Mucosa of rectum (tissue), 2 donors: ENCODE results near the gene CD3G.

Experiments used
- H3K27ac ChIP-seq, 2 donors: one replicate each; pipeline ENCODE4 v1.7.0; 2013; ENCODE audit warnings: inconsistent platforms in 2 of 2, low read depth in 2 of 2, low read length in 2 of 2
- H3K27me3 ChIP-seq, 2 donors: one replicate each; pipeline ENCODE4 v1.7.0; 2013; ENCODE audit warnings: low read length in 2 of 2; ENCODE audit not compliant: control insufficient read depth in 2 of 2, insufficient read depth in 2 of 2
- H3K36me3 ChIP-seq, 2 donors: one replicate each; pipeline ENCODE4 v1.7.0; 2013; ENCODE audit warnings: low read length in 2 of 2; ENCODE audit not compliant: control insufficient read depth in 2 of 2, insufficient read depth in 2 of 2
- H3K4me1 ChIP-seq, 2 donors: one replicate each; pipeline ENCODE4 v1.7.0; 2013; ENCODE audit warnings: low read length in 2 of 2, mild to moderate bottlenecking in 1 of 2; ENCODE audit not compliant: control insufficient read depth in 2 of 2, insufficient read depth in 2 of 2
- H3K4me3 ChIP-seq, 2 donors: one replicate each; pipeline ENCODE4 v1.7.0; 2013; ENCODE audit warnings: low read length in 2 of 2
- H3K9ac ChIP-seq, 2 donors: one replicate each; pipeline ENCODE4 v1.7.0; 2013; ENCODE audit warnings: low read length in 2 of 2, low read depth in 1 of 2, mild to moderate bottlenecking in 1 of 2
- H3K9me3 ChIP-seq, 2 donors: one replicate each; pipeline ENCODE4 v1.7.0; 2013; ENCODE audit warnings: low read length in 2 of 2; ENCODE audit not compliant: control insufficient read depth in 2 of 2
- donor health status: healthy.
- donor health status: Normal muscosa, but diverticular disease.

CD3G gene

DNA sequence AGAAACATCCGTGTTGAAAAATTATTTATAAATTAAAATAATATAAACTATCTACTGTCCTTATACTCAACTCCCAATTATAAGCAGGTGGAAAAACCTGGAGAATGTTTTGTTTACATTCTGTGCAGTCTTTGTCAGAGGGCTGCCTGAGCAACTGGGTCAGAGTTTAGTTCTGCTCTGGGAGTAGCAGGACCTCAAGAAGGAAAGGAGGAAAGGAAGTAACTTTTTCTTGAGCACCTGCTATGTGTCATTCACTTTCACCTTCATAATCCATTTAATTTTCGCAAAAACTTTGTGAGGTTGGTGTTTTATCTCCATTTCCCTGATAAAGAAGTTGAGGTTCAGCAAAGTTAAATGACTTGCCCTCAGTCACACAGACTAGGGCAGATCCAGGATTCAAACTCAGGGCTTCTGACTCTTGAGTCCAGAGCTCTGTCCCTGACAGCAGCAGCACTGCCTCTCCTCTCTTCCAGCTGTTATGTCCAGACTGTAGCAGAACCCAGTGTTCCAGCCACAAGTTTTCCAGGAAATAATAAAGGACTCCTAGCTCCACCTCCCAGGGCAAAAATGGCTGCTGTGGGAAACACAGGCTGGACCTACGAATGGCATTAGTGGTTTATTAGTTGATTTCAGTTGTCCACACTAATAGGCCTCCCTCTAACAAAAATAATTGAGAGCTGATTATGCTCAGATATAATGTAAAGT lies 33.2 kb upstream of the CD3G start:
- no peak overlapping the region for H3K4me3 ChIP-seq
- H3K4me1 ChIP-seq, result peaks cover 10 to 22% of the 10 kb centered on the region in 2 donors
- no peaks in the 10 kb centered on the region for H3K9me3 ChIP-seq
- H3K9ac ChIP-seq, result peak overlapping the region in 1 of 2 donors; percentile 29
- H3K27ac ChIP-seq, result peak overlapping the region; percentile 29 to 45
- H3K27me3 ChIP-seq, result no peaks in the 10 kb centered on the region
- H3K36me3 ChIP-seq, result no peaks in the 10 kb centered on the region

DNA sequence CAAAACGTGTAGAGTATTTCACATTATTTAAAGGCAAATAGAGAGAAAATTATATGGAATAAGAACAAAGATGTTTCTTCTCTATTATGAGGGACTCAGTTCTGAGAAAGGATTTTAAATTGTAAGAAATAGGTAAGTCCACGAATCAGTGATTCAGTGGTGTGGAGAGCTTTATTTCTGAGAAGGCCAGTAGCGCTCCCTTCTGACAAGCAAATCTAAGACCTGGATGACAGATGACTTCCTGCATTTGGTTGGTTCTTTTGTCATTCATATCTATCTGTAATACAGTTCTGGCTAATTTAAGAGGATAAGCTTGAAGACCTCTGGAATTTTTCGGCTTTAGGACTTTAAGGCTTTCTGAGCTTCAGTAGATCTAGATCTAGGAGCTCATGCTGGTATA lies 32.6 kb upstream of the CD3G start:
- Histone ChIP-seq H3K36me3 (no peaks in the 10 kb centered on the region), H3K27me3 (no peaks in the 10 kb centered on the region), H3K9ac (no peak overlapping the region), H3K4me1 (peaks cover 16 to 27% of the 10 kb centered on the region in 2 donors), H3K4me3 (no peak overlapping the region), H3K9me3 (no peaks in the 10 kb centered on the region), H3K27ac (no peak overlapping the region)

DNA sequence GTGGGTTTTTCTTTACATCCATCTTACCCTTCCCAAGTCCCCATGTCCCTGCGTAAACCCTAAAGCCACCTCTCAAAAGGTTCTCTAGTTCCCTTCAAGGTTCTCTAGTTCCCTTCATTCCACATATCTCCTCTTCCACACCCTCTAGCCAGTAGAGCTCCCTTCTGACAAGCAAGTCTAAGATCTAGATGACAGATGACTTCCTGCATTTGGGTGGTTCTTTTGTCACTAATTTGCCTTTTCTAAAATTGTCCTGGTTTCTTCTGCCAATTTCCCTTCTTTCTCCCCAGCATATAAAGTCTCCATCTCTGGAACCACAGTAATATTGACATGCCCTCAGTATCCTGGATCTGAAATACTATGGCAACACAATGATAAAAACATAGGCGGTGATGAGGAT lies 31.8 kb upstream of the CD3G start:
- H3K36me3 ChIP-seq, result no peaks in the 10 kb centered on the region
- H3K9ac ChIP-seq, result no peak overlapping the region
- H3K27me3 ChIP-seq, result no peaks in the 10 kb centered on the region
- H3K4me1 ChIP-seq, result peaks cover 24 to 35% of the 10 kb centered on the region in 2 donors
- H3K27ac ChIP-seq, result no peak overlapping the region
- H3K4me3 ChIP-seq, result no peak overlapping the region
- H3K9me3 ChIP-seq, result no peaks in the 10 kb centered on the region

DNA sequence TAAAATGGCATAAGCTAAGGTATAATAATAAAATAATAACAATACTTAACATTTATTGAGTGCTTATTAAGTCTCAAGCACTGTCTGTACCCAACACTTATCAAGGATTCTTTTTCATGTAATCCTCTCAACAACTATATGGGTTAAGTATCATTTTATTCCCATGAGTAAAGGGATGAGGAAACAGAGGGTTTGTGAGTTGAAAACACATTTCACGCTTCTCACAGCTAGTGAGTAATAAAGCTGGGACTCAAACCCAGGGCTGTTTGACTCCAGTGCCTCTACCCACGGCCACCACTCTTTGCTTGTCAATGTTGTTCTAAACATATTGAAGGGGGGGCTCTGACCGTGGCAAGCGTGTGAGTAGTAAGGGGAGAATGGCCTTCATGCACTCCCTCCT lies 30.9 kb upstream of the CD3G start:
- Histone ChIP-seq H3K4me1 (peaks cover 24 to 37% of the 10 kb centered on the region in 2 donors), H3K36me3 (no peaks in the 10 kb centered on the region), H3K27ac (no peak overlapping the region), H3K9me3 (no peaks in the 10 kb centered on the region), H3K27me3 (no peaks in the 10 kb centered on the region), H3K4me3 (no peak overlapping the region), H3K9ac (no peak overlapping the region)

GRCh38 chr11:118314988-118315411 lies 29.1 kb upstream of the CD3G start:
- Histone ChIP-seq H3K27me3 (no peaks in the 10 kb centered on the region), H3K9me3 (no peaks in the 10 kb centered on the region), H3K4me1 (peaks cover 32 to 51% of the 10 kb centered on the region in 2 donors), H3K9ac (peak overlapping the region in 1 of 2 donors; percentile 44), H3K36me3 (no peaks in the 10 kb centered on the region), H3K4me3 (peak overlapping the region; percentile 28 to 39), H3K27ac (peak overlapping the region; percentile 65 to 77)

- no peak overlapping the region for H3K27ac ChIP-seq
- H3K9me3 ChIP-seq, result no peaks in the 10 kb centered on the region
- H3K4me3 ChIP-seq, result no peak overlapping the region
- no peaks in the 10 kb centered on the region for H3K27me3 ChIP-seq
- no peak overlapping the region for H3K9ac ChIP-seq
- no peaks in the 10 kb centered on the region for H3K36me3 ChIP-seq
- H3K4me1 ChIP-seq, result peaks cover 38 to 66% of the 10 kb centered on the region in 2 donors
Measured at GRCh38 chr11:118318124-118318523, 26.0 kb upstream of the CD3G start.

- H3K27ac ChIP-seq, result peak overlapping the region in 1 of 2 donors; percentile 27
- no peaks in the 10 kb centered on the region for H3K27me3 ChIP-seq
- H3K4me3 ChIP-seq, result no peak overlapping the region
- H3K36me3 ChIP-seq, result no peaks in the 10 kb centered on the region
- H3K9ac ChIP-seq, result no peak overlapping the region
- H3K9me3 ChIP-seq, result no peaks in the 10 kb centered on the region
- peaks cover 38 to 66% of the 10 kb centered on the region in 2 donors for H3K4me1 ChIP-seq
Measured at GRCh38 chr11:118318581-118319336, 25.4 kb upstream of the CD3G start.

DNA sequence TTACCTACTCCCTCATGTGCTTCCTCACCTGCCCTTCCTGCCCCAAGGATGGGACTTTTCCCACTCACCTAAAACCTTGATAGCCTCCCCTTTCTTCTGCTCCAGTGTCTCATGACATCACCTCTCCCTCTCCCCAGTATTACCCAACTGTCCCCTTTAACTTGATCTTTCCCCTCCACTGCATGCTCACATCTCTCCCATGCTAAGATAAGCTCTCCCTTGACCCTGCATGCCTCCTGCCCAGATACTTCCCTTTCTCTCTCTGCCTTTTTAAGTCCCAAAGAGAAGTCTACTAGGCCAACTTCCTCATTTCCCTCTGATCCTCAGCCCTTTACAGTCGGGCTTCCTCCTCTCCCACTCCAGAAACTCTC lies 24.8 kb upstream of the CD3G start:
- peaks cover 38 to 63% of the 10 kb centered on the region in 2 donors for H3K4me1 ChIP-seq
- H3K27me3 ChIP-seq, result no peaks in the 10 kb centered on the region
- peak overlapping the region in 1 of 2 donors; percentile 27 for H3K27ac ChIP-seq

GRCh38 chr11:118320515-118320914 lies 23.6 kb upstream of the CD3G start:
- H3K4me3 ChIP-seq, result no peak overlapping the region
- H3K9me3 ChIP-seq, result no peaks in the 10 kb centered on the region
- no peaks in the 10 kb centered on the region for H3K27me3 ChIP-seq
- H3K27ac ChIP-seq, result no peak overlapping the region
- H3K4me1 ChIP-seq, result peaks cover 32 to 52% of the 10 kb centered on the region in 2 donors
- no peaks in the 10 kb centered on the region for H3K36me3 ChIP-seq
- H3K9ac ChIP-seq, result no peak overlapping the region

More for the DNA sequence above, 24.8 kb upstream of the CD3G start:
- no peak overlapping the region for H3K4me3 ChIP-seq
- no peaks in the 10 kb centered on the region for H3K36me3 ChIP-seq
- H3K9ac ChIP-seq, result no peak overlapping the region
- no peaks in the 10 kb centered on the region for H3K9me3 ChIP-seq

- no peak overlapping the region for H3K9ac ChIP-seq
- no peaks in the 10 kb centered on the region for H3K9me3 ChIP-seq
- H3K27ac ChIP-seq, result peak overlapping the region; percentile 48 to 63
- H3K4me1 ChIP-seq, result peaks cover 22 to 42% of the 10 kb centered on the region in 2 donors
- H3K27me3 ChIP-seq, result no peaks in the 10 kb centered on the region
- H3K4me3 ChIP-seq, result peak overlapping the region; percentile 48
- no peaks in the 10 kb centered on the region for H3K36me3 ChIP-seq
Measured at GRCh38 chr11:118321386-118322082, 22.6 kb upstream of the CD3G start.
